ENCODE results near the gene FOXJ1. TPM values are rescaled to one million over a fixed set of nuclear protein-coding genes. Genes with fewer than 3 reads are reported as not detected.

Gene FOXJ1
- total RNA-seq, 3 donors from 2014 or later = 0.15 TPM; not detected in 2

DNA sequence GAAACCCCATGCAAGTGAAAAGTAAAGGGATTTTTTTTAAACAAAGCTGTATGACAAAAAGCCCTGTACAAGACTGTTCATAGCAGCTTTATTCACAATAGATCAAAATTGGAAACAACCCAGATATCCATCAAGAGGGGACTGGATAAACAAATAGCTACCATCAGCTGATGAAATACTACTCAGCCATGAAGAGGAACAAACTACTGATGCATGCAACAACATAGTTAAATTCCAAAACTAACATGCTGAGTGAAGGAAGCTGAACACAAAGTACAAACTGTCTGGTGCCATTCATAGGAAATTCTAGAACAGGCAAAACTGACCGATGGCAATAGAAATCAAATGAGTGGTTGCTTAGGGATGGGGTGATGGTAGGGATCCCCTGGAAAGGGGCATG is 15.1 kb downstream of the FOXJ1 start:
- Histone ChIP-seq H3K4me1 (peaks cover 0 to 6% of the 10 kb centered on the region in 2 donors), H3K9me3 (no peaks in the 10 kb centered on the region), H3K27ac (no peak overlapping the region), H3K27me3 (no peaks in the 10 kb centered on the region), H3K4me3 (no peak overlapping the region), H3K36me3 (no peaks in the 10 kb centered on the region)
- no peak for DNase-seq (ENCODE audit: low spot score in 2 of 2)
- no peak for TF ChIP-seq POLR2A (IDR thresholded peaks at IDR 0.05)
- TF ChIP-seq, protein P1, sequence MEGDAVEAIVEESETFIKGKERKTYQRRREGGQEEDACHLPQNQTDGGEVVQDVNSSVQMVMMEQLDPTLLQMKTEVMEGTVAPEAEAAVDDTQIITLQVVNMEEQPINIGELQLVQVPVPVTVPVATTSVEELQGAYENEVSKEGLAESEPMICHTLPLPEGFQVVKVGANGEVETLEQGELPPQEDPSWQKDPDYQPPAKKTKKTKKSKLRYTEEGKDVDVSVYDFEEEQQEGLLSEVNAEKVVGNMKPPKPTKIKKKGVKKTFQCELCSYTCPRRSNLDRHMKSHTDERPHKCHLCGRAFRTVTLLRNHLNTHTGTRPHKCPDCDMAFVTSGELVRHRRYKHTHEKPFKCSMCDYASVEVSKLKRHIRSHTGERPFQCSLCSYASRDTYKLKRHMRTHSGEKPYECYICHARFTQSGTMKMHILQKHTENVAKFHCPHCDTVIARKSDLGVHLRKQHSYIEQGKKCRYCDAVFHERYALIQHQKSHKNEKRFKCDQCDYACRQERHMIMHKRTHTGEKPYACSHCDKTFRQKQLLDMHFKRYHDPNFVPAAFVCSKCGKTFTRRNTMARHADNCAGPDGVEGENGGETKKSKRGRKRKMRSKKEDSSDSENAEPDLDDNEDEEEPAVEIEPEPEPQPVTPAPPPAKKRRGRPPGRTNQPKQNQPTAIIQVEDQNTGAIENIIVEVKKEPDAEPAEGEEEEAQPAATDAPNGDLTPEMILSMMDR (IDR thresholded peaks at IDR 0.05) = no peak
- TF ChIP-seq POLR2AphosphoS5 (IDR thresholded peaks at IDR 0.05) = no peak
- intact Hi-C loops (cut with DNase I; ENCODE audit: low total_unique reads) = no loop called here

DNA sequence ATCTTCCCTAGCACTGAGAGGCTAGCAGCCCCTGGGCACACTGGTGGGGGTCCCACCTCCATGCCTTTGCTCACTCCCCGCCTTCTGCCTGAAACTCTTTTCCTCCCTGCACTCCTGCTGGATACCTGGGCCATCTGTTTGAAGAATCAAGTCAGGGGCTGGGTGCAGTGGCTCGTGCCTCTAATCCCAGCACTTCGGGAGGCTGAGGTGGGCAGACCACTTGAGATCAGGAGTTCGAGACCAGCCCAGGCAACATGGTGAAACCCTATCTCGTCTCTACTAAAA is 15.7 kb downstream of the FOXJ1 start:
- TF ChIP-seq, protein P1 (IDR thresholded peaks at IDR 0.05) = no peak
- TF ChIP-seq POLR2AphosphoS5 (IDR thresholded peaks at IDR 0.05) (no peak), POLR2A (IDR thresholded peaks at IDR 0.05) (no peak)
- intact Hi-C loops (cut with DNase I; ENCODE audit: low total_unique reads) = no loop called here
- no peak for DNase-seq (ENCODE audit: low spot score in 2 of 2)

DNA sequence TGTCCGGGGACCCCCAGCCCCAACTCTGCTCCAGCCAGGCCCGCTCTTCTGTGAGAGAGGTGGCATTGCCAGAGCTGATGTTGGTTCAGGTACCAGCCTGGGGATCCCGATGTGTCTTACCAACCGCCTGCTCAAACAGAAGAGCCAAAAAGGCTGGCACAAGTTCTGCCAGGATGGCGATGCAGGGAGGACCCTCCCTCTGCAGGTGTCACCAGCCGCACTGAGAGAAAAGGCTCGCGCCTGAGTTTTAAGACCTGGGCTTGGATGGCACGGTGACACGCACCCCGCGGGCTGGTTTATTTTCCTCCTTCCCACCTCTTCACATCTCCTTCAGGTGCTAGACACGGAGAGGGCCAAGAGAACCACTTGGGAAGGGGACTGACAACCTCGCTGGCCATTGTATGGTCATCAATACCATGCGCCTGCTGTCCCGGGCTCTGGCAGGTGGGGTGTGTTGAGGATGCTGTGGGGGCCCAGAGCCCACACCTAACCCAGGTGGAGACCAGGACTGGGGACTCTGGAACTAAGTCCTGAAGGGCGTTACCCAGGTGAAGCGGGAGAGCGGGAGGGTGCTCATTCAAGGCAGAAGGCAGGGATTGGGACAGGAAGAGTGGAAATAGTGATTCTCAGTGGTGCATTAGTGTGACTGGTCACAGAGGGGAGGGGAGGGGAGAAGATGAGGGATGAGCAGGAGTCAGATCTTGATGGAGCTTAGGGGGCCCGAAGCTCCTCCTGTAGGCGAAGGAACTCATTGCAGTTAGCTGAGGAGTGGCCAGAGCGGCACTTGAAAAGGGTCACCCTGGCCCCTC is 16.3 kb downstream of the FOXJ1 start:
- no peak overlapping the region for H3K4me3 ChIP-seq
- TF ChIP-seq POLR2AphosphoS5 (IDR thresholded peaks at IDR 0.05) (no peak), POLR2A (IDR thresholded peaks at IDR 0.05) (no peak)
- TF ChIP-seq, protein P1 (IDR thresholded peaks at IDR 0.05) = no peak
- H3K27me3 ChIP-seq = no peaks in the 10 kb centered on the region
- no peaks in the 10 kb centered on the region for H3K36me3 ChIP-seq
- no peak for DNase-seq (ENCODE audit: low spot score in 2 of 2)
- no peak overlapping the region for H3K27ac ChIP-seq
- H3K4me1 ChIP-seq = peaks cover 0 to 6% of the 10 kb centered on the region in 2 donors
- intact Hi-C loops (cut with DNase I; ENCODE audit: low total_unique reads) = no loop called here
- no peaks in the 10 kb centered on the region for H3K9me3 ChIP-seq

More for the DNA sequence above, 15.7 kb downstream of the FOXJ1 start:
- Histone ChIP-seq H3K4me3 (no peak overlapping the region), H3K9me3 (no peaks in the 10 kb centered on the region), H3K4me1 (peaks cover 0 to 6% of the 10 kb centered on the region in 2 donors), H3K27ac (no peak overlapping the region), H3K36me3 (no peaks in the 10 kb centered on the region), H3K27me3 (no peaks in the 10 kb centered on the region)

DNA sequence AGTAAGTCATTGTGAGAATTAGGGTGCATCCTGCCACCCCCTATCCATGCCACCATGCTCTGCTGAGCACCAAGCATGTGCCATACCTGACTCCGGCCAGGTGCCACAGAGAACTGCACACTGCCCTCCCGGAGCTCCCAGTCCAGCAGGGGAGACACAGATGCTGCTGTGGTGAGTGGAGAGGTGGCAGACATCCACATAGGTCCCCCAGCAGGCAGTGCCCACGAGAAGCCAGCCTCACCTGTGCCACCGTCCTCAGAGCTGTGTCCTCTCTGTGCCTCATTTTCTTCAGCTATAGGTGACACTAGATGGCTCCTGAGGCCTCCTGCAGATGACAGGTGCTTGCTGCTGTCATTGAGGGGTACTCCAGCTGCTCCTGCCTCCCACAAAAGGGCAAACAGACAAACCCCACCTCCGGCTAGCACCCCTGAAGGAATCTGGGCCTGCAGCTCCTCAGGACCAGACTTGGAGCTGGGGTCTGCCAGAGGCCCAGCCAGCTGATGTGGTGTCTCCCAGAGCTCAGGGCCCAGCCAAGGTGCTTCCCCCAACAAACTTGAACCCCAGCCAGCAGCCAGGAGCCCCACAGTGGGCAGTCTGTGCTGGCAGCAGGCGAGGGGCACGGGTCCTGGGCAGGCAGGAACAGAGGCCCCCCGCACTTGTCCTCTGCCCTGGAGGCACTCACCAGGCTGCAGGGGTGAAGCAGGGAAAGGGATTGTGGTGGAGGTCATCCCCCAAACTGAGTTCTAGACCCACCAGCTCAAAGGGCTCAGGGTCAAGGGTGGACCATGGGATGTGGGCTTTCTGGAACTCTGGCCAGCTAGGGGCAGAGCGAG is 17.1 kb downstream of the FOXJ1 start:
- Histone ChIP-seq H3K4me1 (peaks cover 0 to 6% of the 10 kb centered on the region in 2 donors), H3K4me3 (no peak overlapping the region), H3K27ac (no peak overlapping the region), H3K36me3 (no peaks in the 10 kb centered on the region), H3K9me3 (no peaks in the 10 kb centered on the region), H3K27me3 (no peaks in the 10 kb centered on the region)
- intact Hi-C loops (cut with DNase I; ENCODE audit: low total_unique reads) = loop anchor here (1.0 kb wide), 1 partner anchor 154 kb away; no protein-coding TSS in a partner anchor
- TF ChIP-seq POLR2AphosphoS5 (IDR thresholded peaks at IDR 0.05) (no peak), POLR2A (IDR thresholded peaks at IDR 0.05) (no peak)
- TF ChIP-seq, protein P1 (IDR thresholded peaks at IDR 0.05) = no peak
- no peak for DNase-seq (ENCODE audit: low spot score in 2 of 2)

DNA sequence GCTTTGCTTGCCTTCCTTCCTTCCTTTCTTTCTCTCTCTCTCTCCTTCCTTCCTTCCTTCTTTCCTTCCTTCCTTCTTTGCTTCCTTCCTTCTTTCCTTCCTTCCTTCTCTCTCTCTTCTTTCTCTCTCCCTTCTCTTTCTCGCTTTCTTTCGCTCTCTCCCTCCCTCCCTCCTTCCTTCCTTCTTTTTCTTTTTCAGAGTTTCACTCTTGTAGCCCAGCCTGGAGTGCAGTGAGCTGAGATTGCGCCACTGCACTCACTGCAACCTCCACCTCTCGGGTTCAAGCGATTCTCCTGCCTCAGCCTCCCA is 17.9 kb downstream of the FOXJ1 start:
- TF ChIP-seq POLR2A (IDR thresholded peaks at IDR 0.05) = no peak
- no peak for TF ChIP-seq POLR2AphosphoS5 (IDR thresholded peaks at IDR 0.05)
- TF ChIP-seq, protein P1 (IDR thresholded peaks at IDR 0.05) = no peak

More for the DNA sequence above, 17.9 kb downstream of the FOXJ1 start:
- no peaks in the 10 kb centered on the region for H3K27me3 ChIP-seq
- intact Hi-C loops (cut with DNase I; ENCODE audit: low total_unique reads) = loop anchor here (1.0 kb wide), 1 partner anchor 155 kb away; no protein-coding TSS in a partner anchor
- peaks cover 0 to 6% of the 10 kb centered on the region in 2 donors for H3K4me1 ChIP-seq
- no peak overlapping the region for H3K4me3 ChIP-seq
- H3K9me3 ChIP-seq = no peaks in the 10 kb centered on the region
- H3K27ac ChIP-seq = no peak overlapping the region
- no peak for DNase-seq (ENCODE audit: low spot score in 2 of 2)
- H3K36me3 ChIP-seq = no peaks in the 10 kb centered on the region
